IPS DF 6.9 (cell line): ENCODE measurements around the gene HS6ST3.
"Not testable (repeated sequence)": the region's sequence is repeated elsewhere in the genome, so short reads cannot be mapped to it uniquely, and the experiment has no call there.

ENCODE experiments used
- DNase-seq: peaks from one replicate; pipeline ENCODE4 v3.0.0-alpha.2; 2013; ENCODE audit warnings: low read depth, low spot score
- H3K27ac ChIP-seq: one replicate; pipeline ENCODE4 v1.5.1; 2013; ENCODE audit warnings: low read length, control low read depth
- H3K27me3 ChIP-seq: 2 replicates; pipeline ENCODE4 v1.6.1; 2013; ENCODE audit warnings: mild to moderate bottlenecking, low read length; ENCODE audit not compliant: control insufficient read depth, insufficient read depth
- H3K36me3 ChIP-seq: 2 replicates; pipeline ENCODE4 v1.6.1; 2013; ENCODE audit warnings: low read length; ENCODE audit not compliant: control insufficient read depth, insufficient read depth
- H3K4me1 ChIP-seq: 2 replicates; pipeline ENCODE4 v1.6.1; 2013; ENCODE audit warnings: low read length; ENCODE audit not compliant: control insufficient read depth, insufficient read depth
- H3K4me3 ChIP-seq: 2 replicates; pipeline ENCODE4 v1.5.1; 2013; ENCODE audit warnings: mild to moderate bottlenecking, low read length
- H3K9me3 ChIP-seq: 2 replicates; pipeline ENCODE4 v1.6.1; 2013; ENCODE audit warnings: low read length, inconsistent platforms; ENCODE audit not compliant: control insufficient read depth, insufficient read depth
- WGBS: extraction: QIAGEN DNeasy Blood & Tissue Kit; methylation state at CpG from one replicate; pipeline ENCODE4 v1.1.7; 2013; ENCODE audit warnings: mixed read lengths, missing lambda C conversion rate; ENCODE audit not compliant: insufficient read length, insufficient coverage; 5-methylcytosine and 5-hydroxymethylcytosine counted together

Gene HS6ST3

DNA sequence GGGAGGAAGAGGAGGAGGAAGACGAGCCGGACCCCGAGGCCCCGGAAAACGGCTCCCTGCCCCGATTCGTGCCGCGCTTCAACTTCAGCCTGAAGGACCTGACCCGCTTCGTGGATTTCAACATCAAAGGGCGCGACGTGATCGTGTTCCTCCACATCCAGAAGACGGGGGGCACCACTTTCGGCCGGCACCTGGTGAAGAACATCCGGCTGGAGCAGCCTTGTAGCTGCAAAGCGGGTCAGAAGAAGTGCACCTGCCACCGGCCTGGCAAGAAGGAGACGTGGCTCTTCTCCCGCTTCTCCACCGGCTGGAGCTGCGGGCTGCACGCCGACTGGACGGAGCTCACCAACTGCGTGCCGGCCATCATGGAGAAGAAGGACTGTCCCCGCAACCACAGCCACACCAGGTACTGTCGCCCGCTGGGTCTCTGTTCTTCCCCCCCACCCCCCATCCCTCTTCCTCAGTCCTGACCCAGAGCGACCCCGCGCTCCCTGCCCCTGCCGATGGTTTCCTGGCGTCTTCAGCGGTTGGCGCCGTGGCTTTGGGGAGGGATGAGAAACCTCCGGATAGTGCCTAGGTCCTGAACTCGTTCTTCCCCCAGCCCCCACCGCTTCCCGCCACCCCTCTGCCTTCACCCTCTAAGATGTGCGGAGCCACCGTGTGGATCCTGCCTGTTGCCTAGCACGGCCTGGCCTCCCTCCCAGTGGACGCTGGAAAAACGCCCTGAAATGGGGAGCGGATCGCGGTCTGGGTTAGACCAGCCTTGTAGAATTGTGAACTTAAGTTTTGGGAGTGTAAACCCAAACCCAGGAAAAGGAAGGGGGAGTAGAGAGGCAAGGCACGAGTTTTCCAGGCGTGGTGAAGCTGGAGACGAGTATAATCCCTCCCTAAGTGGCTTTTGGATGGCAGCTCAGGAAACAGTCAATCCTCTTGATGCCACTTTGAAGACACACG lies 1.5 kb downstream of the HS6ST3 start:
- H3K4me3 ChIP-seq: peak overlapping the region; percentile 86; the same call in 1 of the 2 replicates
- H3K4me1 ChIP-seq: no peaks in the 10 kb centered on the region
- H3K36me3 ChIP-seq: no peaks in the 10 kb centered on the region
- DNase-seq: no peak
- H3K27ac ChIP-seq: no peak overlapping the region
- H3K27me3 ChIP-seq: peaks cover 23% of the 10 kb centered on the region
- H3K9me3 ChIP-seq: no peaks in the 10 kb centered on the region
- WGBS: no CpG with 5 or more reads among the region's 57 CpGs

DNA sequence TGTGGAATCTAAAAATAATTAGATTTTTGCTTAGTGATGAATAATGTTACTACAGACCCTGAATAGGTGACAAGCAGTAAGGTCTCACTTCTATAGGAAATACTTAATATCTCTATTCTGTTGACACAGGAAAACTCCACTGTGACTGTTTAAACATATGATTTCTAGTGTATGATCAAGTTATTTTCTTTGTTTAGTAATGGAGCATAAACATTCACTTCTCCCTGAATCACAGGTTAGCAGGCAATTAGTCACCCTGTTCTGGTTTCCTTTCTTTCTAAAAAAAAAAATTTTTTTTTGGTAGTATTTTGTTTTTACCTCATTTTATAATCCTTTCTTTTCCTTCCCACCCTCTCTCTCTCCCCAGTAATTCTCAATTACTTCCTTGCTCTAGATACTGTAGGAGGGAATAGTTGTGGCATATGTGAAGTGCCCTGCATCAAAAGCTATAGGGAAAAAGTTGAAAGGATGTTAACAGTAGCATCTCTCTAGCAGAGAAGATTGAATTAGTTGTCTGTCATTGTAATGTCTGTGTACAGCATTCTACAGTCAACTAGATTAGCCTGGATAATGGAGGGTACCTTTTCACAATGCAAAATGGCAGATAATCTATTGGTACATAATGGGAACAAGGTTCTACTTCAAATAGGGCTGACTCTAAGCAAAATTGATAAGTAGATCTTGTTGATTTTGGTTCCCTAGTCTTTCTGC lies 3.5 kb downstream of the HS6ST3 start:
- DNase-seq: no peak
- Histone ChIP-seq H3K4me3 (no peak overlapping the region), H3K27me3 (peaks cover 23% of the 10 kb centered on the region), H3K27ac (no peak overlapping the region), H3K9me3 (no peaks in the 10 kb centered on the region), H3K4me1 (no peaks in the 10 kb centered on the region), H3K36me3 (no peaks in the 10 kb centered on the region)

DNA sequence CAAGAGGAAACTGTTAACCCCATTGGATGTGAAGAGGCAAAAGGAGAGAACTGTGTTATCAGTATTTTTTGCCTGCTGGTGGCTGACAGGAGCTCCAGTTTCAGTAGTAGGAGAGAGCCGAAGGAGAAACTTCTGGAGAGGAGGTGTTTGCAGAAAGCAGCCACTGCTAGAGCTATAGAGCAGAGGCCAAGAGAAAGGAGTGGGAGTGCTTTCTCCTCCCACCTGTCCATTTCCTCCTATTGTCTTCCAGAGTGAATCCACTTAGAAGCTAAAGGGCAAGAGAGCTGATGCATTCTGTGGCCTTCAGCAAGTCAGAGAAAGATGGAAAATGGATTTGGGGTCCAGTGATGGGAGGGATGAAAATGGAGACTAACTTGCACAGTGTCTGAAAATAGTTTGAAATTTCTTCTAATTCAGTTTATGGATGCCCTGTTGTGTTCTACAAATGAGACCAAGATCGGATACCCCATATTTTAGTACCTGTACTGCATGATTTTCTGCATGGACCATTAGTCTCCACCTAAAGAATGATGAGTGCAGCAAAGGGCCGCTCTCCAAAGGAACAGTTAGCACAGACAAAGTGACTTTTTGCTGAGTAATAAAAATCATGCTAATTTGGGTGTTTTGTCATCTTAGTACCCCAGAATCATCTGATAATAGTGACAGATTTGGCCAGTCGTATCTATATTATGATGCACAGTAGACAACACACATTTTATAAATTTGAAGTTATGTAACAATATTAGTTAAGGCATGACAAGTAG lies 10.7 kb downstream of the HS6ST3 start:
- no peaks in the 10 kb centered on the region for H3K27me3 ChIP-seq
- H3K4me3 ChIP-seq: no peak overlapping the region
- H3K27ac ChIP-seq: no peak overlapping the region
- no peak for DNase-seq
- no peaks in the 10 kb centered on the region for H3K36me3 ChIP-seq
- no peaks in the 10 kb centered on the region for H3K9me3 ChIP-seq
- H3K4me1 ChIP-seq: no peaks in the 10 kb centered on the region; the same call in 1 of the 2 replicates
- no CpG with 5 or more reads among the region's 4 CpGs for WGBS

DNA sequence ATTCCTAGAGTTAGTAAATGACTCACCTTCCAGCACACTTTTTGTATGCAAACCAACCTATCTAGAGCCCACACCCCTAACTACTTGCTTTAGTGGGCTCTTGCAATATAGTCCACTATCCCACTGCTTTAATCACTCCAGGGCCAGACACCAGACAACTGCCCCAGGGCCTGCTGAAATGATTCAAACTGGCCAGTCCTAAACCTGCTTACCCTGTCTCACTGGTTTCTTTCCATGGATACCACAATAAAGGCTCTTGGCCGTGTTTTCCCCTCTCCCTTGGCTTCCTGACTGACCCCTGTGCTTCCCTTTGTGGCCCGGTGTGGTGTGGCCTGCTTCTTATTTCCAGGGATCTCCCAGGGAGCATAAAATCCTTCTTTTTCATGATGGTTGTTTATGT lies 14.6 kb downstream of the HS6ST3 start:
- no peaks in the 10 kb centered on the region; the same call in 1 of the 2 replicates for H3K4me1 ChIP-seq
- H3K4me3 ChIP-seq: no peak overlapping the region
- H3K9me3 ChIP-seq: peaks cover 2% of the 10 kb centered on the region; the same call in 1 of the 2 replicates
- H3K27me3 ChIP-seq: no peaks in the 10 kb centered on the region
- DNase-seq: no peak
- no peaks in the 10 kb centered on the region for H3K36me3 ChIP-seq
- no peak overlapping the region for H3K27ac ChIP-seq
- no CpG with 5 or more reads among the region's 2 CpGs for whole genome bisulfite sequencing

GRCh38 chr13:96108072-96108471 lies 18.2 kb downstream of the HS6ST3 start:
- not testable (repeated sequence) for H3K4me1 ChIP-seq, H3K27ac ChIP-seq, H3K4me3 ChIP-seq, H3K36me3 ChIP-seq, H3K9me3 ChIP-seq, H3K27me3 ChIP-seq, DNase-seq
- no CpG with 5 or more reads among the region's 8 CpGs for WGBS

DNA sequence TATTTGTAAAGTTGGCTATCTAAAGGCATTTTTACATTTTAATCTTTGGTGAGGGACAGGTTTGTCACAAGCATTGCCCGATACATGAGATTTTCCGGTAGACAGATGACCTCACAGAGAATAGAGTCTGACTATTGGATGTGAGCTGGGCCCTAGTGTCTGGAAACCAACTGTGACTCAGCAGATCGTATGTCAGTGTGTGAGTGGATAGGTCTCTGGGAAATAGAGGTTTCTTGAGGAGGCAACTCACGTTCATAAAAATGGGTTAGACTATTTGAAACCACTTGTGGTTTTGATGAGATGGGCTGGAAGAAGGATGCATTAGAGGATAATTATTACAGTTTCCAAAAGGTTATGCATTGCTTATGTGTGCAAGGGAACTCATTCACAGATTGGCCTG lies 19.2 kb downstream of the HS6ST3 start:
- no peak overlapping the region for H3K4me3 ChIP-seq
- H3K27me3 ChIP-seq: no peaks in the 10 kb centered on the region
- no peak overlapping the region for H3K27ac ChIP-seq
- no peaks in the 10 kb centered on the region for H3K36me3 ChIP-seq
- WGBS: no CpG with 5 or more reads among the region's 4 CpGs
- no peak for DNase-seq
- H3K4me1 ChIP-seq: no peaks in the 10 kb centered on the region; the same call in 1 of the 2 replicates
- peaks cover 2% of the 10 kb centered on the region; the same call in 1 of the 2 replicates for H3K9me3 ChIP-seq

DNA sequence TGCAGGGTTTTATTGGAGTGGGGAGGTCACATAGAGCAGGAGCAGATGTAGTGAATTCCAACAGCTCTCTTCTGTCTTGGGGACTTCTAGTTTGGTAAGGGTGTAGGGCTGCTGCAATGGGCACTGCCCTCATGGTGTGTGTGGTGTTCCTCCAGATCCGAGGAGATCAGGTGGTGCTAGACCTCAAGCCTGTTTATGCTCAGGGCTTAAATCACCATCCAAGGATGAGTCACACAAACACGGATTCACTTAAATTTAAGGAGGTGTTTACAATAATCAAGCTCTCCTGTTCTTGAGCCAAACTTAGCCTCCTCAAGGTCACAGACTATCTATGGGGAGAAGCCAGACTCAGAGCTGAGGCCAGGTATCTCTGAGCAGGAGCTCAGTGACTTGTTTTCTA lies 23.0 kb downstream of the HS6ST3 start:
- no peaks in the 10 kb centered on the region for H3K27me3 ChIP-seq
- H3K27ac ChIP-seq: no peak overlapping the region
- no peaks in the 10 kb centered on the region for H3K9me3 ChIP-seq
- H3K4me3 ChIP-seq: no peak overlapping the region
- H3K36me3 ChIP-seq: no peaks in the 10 kb centered on the region
- WGBS: no CpG with 5 or more reads among the region's 2 CpGs
- H3K4me1 ChIP-seq: no peaks in the 10 kb centered on the region
- no peak for DNase-seq

- not testable (repeated sequence) for H3K4me1 ChIP-seq, H3K27me3 ChIP-seq, H3K9me3 ChIP-seq, H3K27ac ChIP-seq, H3K4me3 ChIP-seq, DNase-seq, H3K36me3 ChIP-seq
- no CpG with 5 or more reads among the region's 2 CpGs for WGBS
Observed at GRCh38 chr13:96115368-96115767, 25.5 kb downstream of the HS6ST3 start.

DNA sequence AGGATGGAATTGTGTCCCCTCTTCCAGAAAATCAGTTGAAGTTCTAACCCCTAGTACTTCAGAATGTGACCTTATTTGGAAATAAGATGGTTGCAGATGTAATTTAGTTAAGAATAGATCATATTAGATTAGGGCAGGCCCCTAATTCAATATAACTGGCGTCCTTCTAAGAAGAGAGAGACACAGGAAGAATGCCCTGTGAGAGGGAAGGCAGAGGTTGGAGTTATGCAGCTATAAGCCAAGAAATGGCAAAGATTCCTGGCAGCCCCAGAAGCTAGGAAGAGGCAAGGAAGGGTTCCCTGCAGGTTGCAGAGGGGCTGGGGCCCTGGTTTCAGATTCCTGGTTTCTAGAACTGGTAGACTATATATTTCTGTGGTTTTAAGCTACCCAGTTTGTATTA lies 30.0 kb downstream of the HS6ST3 start:
- no peaks in the 10 kb centered on the region for H3K36me3 ChIP-seq
- no peak overlapping the region for H3K4me3 ChIP-seq
- DNase-seq: no peak
- H3K27me3 ChIP-seq: no peaks in the 10 kb centered on the region
- no peaks in the 10 kb centered on the region for H3K9me3 ChIP-seq
- H3K4me1 ChIP-seq: no peaks in the 10 kb centered on the region
- no peak overlapping the region for H3K27ac ChIP-seq
- no CpG with 5 or more reads among the region's 1 CpG for WGBS

- WGBS: no CpG with 5 or more reads among the region's 3 CpGs
- H3K4me3 ChIP-seq: no peak overlapping the region
- no peak for DNase-seq
- H3K27ac ChIP-seq: no peak overlapping the region
- H3K9me3 ChIP-seq: no peaks in the 10 kb centered on the region
- H3K27me3 ChIP-seq: no peaks in the 10 kb centered on the region
- no peaks in the 10 kb centered on the region for H3K36me3 ChIP-seq
- H3K4me1 ChIP-seq: 0 out of 2 replicates have a peak, but pooled peaks cover 1% of the 10 kb centered on the region
Observed at GRCh38 chr13:96130818-96131340, 41.0 kb downstream of the HS6ST3 start.
